PFSK-1 (cell line): Measurements from ENCODE around the gene PUS3.

ENCODE experiments used
- FOXP2 ChIP-seq: optimal IDR thresholded peaks from 2 replicates; pipeline ENCODE3; 2011; ENCODE audit warnings: borderline replicate concordance, control low read depth, inconsistent platforms; ENCODE audit not compliant: insufficient read depth; ENCODE audit errors: extremely low read length, extremely low read depth
- POLR2AphosphoS5 ChIP-seq: IDR thresholded peaks from 2 replicates; pipeline ENCODE4 v1.6.1; 2012; ENCODE audit warnings: low read depth, mild to moderate bottlenecking, control low read depth, low read length, moderate library complexity
- SIN3A ChIP-seq: IDR thresholded peaks from 2 replicates; pipeline ENCODE4 v1.6.1; 2012; ENCODE audit warnings: mild to moderate bottlenecking, low read length, moderate library complexity, borderline replicate concordance; ENCODE audit not compliant: insufficient read depth
- TAF1 ChIP-seq: IDR thresholded peaks from 2 replicates; pipeline ENCODE4 v1.6.1; 2012; ENCODE audit warnings: low read length, control low read depth, borderline replicate concordance; ENCODE audit not compliant: insufficient read depth
- TF ChIP-seq, protein P1 (sequence below), 2 experiments: IDR thresholded peaks; 2 replicates each; pipeline versions ENCODE4 v1.6.1 to v1.8.0; 2011 to 2012; ENCODE audit warnings: low read depth in 2 of 2, low read length in 2 of 2, control low read depth in 1 of 2, inconsistent platforms in 1 of 2, mild to moderate bottlenecking in 1 of 2, moderate library complexity in 1 of 2; ENCODE audit not compliant: insufficient read depth in 1 of 2

Gene PUS3

GRCh38 chr11:125946712-125947418, 43.9 kb upstream of the PUS3 start:
- TF ChIP-seq TAF1 (no peak), SIN3A (no peak)

- TF ChIP-seq TAF1 (no peak), SIN3A (no peak), POLR2AphosphoS5 (no peak), FOXP2 (no peak)
- TF ChIP-seq, protein P1, sequence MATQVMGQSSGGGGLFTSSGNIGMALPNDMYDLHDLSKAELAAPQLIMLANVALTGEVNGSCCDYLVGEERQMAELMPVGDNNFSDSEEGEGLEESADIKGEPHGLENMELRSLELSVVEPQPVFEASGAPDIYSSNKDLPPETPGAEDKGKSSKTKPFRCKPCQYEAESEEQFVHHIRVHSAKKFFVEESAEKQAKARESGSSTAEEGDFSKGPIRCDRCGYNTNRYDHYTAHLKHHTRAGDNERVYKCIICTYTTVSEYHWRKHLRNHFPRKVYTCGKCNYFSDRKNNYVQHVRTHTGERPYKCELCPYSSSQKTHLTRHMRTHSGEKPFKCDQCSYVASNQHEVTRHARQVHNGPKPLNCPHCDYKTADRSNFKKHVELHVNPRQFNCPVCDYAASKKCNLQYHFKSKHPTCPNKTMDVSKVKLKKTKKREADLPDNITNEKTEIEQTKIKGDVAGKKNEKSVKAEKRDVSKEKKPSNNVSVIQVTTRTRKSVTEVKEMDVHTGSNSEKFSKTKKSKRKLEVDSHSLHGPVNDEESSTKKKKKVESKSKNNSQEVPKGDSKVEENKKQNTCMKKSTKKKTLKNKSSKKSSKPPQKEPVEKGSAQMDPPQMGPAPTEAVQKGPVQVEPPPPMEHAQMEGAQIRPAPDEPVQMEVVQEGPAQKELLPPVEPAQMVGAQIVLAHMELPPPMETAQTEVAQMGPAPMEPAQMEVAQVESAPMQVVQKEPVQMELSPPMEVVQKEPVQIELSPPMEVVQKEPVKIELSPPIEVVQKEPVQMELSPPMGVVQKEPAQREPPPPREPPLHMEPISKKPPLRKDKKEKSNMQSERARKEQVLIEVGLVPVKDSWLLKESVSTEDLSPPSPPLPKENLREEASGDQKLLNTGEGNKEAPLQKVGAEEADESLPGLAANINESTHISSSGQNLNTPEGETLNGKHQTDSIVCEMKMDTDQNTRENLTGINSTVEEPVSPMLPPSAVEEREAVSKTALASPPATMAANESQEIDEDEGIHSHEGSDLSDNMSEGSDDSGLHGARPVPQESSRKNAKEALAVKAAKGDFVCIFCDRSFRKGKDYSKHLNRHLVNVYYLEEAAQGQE (IDR thresholded peaks at IDR 0.05; ENCODE audit: insufficient read depth in 1 of 2, low read depth in 2 of 2, low read length in 2 of 2): no peak
Observed at GRCh38 chr11:125945797-125946520, 43.0 kb upstream of the PUS3 start, which contains the start of gene VSIG10L2. VSIG10L2 (plus strand) TSS chr11:125946044; CDS start chr11:125946056, 12 bp downstream.

GRCh38 chr11:125945011-125945796, 42.2 kb upstream of the PUS3 start:
- TF ChIP-seq TAF1: no peak
- no peak for TF ChIP-seq FOXP2
- TF ChIP-seq, protein P1 (IDR thresholded peaks at IDR 0.05; ENCODE audit: insufficient read depth in 1 of 2, low read depth in 2 of 2, low read length in 2 of 2): no peak
- TF ChIP-seq POLR2AphosphoS5: no peak
- TF ChIP-seq SIN3A: no peak

- TF ChIP-seq TAF1 (no peak), SIN3A (no peak), POLR2AphosphoS5 (no peak), FOXP2 (no peak)
- TF ChIP-seq, protein P1 (IDR thresholded peaks at IDR 0.05; ENCODE audit: insufficient read depth in 1 of 2, low read depth in 2 of 2, low read length in 2 of 2): no peak
Observed at GRCh38 chr11:125944350-125945010, 41.5 kb upstream of the PUS3 start.

- TF ChIP-seq, protein P1 (IDR thresholded peaks at IDR 0.05; ENCODE audit: insufficient read depth in 1 of 2, low read depth in 2 of 2, low read length in 2 of 2): no peak
- TF ChIP-seq SIN3A (no peak), FOXP2 (no peak), TAF1 (no peak), POLR2AphosphoS5 (no peak)
Observed at GRCh38 chr11:125943661-125944349, 40.8 kb upstream of the PUS3 start.
